K562 (cell line): ENCODE results near the gene IGFL1. TPM values are rescaled to one million over a fixed set of nuclear protein-coding genes. Genes with fewer than 3 reads are reported as not detected.

Experiments used
- CREB3L1 ChIP-seq: fragments of 450-650 bp; IDR thresholded peaks from 2 replicates; pipeline ENCODE4 v1.6.1; 2014; ENCODE audit warnings: low read depth, mild to moderate bottlenecking, moderate library complexity, borderline replicate concordance
- GATAD2A ChIP-seq: fragments of 450-650 bp; IDR thresholded peaks from 2 replicates; pipeline ENCODE4 v1.6.1; 2017
- HDGF ChIP-seq: fragments of 450-650 bp; IDR thresholded peaks from 2 replicates; pipeline ENCODE4 v1.6.1; 2016
- HIVEP1 ChIP-seq: fragments of 250-450 bp; sonication (Bioruptor Pico); IDR thresholded peaks from 2 replicates; pipeline ENCODE4 v1.4.0; 2020; ENCODE audit warnings: mild to moderate bottlenecking
- HNRNPUL1 ChIP-seq: fragments of 200-400 bp; formaldehyde crosslinking; IDR thresholded peaks from 2 replicates; pipeline ENCODE4 v1.6.1; 2017; ENCODE audit warnings: low read length
- HSF4 ChIP-seq: fragments of 250-450 bp; sonication (Bioruptor Pico); IDR thresholded peaks from 2 replicates; pipeline ENCODE4 v2.1.2; 2022; ENCODE audit warnings: mild to moderate bottlenecking, moderate library complexity, borderline replicate concordance
- L3MBTL2 ChIP-seq: fragments of 450-650 bp; IDR thresholded peaks from 2 replicates; pipeline ENCODE4 v1.6.1; 2016; ENCODE audit warnings: mild to moderate bottlenecking, moderate library complexity
- LCOR ChIP-seq: sonication (generic); formaldehyde crosslinking; IDR thresholded peaks from 2 replicates; pipeline ENCODE4 v1.8.0; 2022; ENCODE audit warnings: mild to moderate bottlenecking, missing genetic modification reagents
- MYBL2 ChIP-seq, 2 experiments: fragments of 450-650 bp in 1 of 2; sonication (generic) in 1 of 2; formaldehyde crosslinking in 1 of 2; IDR thresholded peaks; 2 replicates each; pipeline versions ENCODE4 v1.6.1 to v1.8.1; 2017 to 2022; ENCODE audit warnings: borderline replicate concordance in 1 of 2, inconsistent platforms in 1 of 2, low read depth in 1 of 2, mild to moderate bottlenecking in 1 of 2, missing genetic modification reagents in 1 of 2, moderate library complexity in 1 of 2
- RBM15 ChIP-seq: fragments of 200-400 bp; formaldehyde crosslinking; IDR thresholded peaks from 2 replicates; pipeline ENCODE4 v1.6.1; 2018; ENCODE audit warnings: mild to moderate bottlenecking, low read length, moderate library complexity; ENCODE audit not compliant: insufficient read depth
- STAT5A ChIP-seq: IDR thresholded peaks from 2 replicates; pipeline ENCODE4 v1.6.1; 2012; ENCODE audit warnings: low read length, inconsistent platforms, borderline replicate concordance
- ZBTB34 ChIP-seq: fragments of 250-450 bp; sonication (Bioruptor Pico); IDR thresholded peaks from 2 replicates; pipeline ENCODE4 v1.8.0; 2021; ENCODE audit warnings: mild to moderate bottlenecking, moderate library complexity
- ZC3H8 ChIP-seq: fragments of 450-650 bp; IDR thresholded peaks from 2 replicates; pipeline ENCODE4 v1.6.1; 2017
- ZNF263 ChIP-seq: sonication (generic); formaldehyde crosslinking; IDR thresholded peaks from 2 replicates; pipeline ENCODE4 v1.8.0; 2022; ENCODE audit warnings: mild to moderate bottlenecking, missing genetic modification reagents, borderline replicate concordance
- ZNF408 ChIP-seq: fragments of 250-450 bp; sonication (Bioruptor Pico); IDR thresholded peaks from 2 replicates; pipeline ENCODE4 v1.4.0; 2020; ENCODE audit warnings: low read depth, mild to moderate bottlenecking, moderate library complexity
- ZNF41 ChIP-seq: fragments of 250-450 bp; sonication (Bioruptor Pico); conservative IDR thresholded peaks from 2 replicates; pipeline ENCODE4 v1.4.0; 2020; ENCODE audit warnings: mild to moderate bottlenecking
- ZNF436 ChIP-seq: fragments of 250-450, 450-650 bp; sonication (Bioruptor Pico); formaldehyde crosslinking; IDR thresholded peaks from 2 replicates; pipeline ENCODE4 v1.7.0; 2020; ENCODE audit warnings: mild to moderate bottlenecking
- polyA plus RNA-seq, 8 experiments: library from polyadenylated mRNA; depleted of rRNA in 4 of 8; stranded (reverse) in 5 of 8; unstranded in 3 of 8; fragments of >200 nt; fragmentation: Nextera tagmentation in 2 of 8; fragmentation: Illumina TruSeq in 1 of 8; extraction: Ambion mirVana in 2 of 8; extraction: Trizol in 1 of 8; gene quantifications; 2 replicates each; pipeline versions ENCODE4 v1.2.1 to v1.2.3, GENCODE V29; 2011 to 2014; ENCODE audit warnings: inconsistent platforms in 1 of 8, missing spikeins in 1 of 8
- total RNA-seq, 7 experiments: library from RNA; depleted of rRNA in 6 of 7; stranded (reverse); fragments of >200 nt in 6 of 7; fragmentation: Illumina TruSeq in 2 of 7; extraction: Trizol in 2 of 7; gene quantifications; 2 replicates each; pipeline versions ENCODE4 v1.2.1 to v1.2.3, GENCODE V29; 2011 to 2021; ENCODE audit warnings: low replicate concordance in 1 of 7
- TF ChIP-seq, protein P1 (sequence below): fragments of 450-650 bp; formaldehyde crosslinking; IDR thresholded peaks from 2 replicates; pipeline ENCODE4 v1.4.0; 2020; ENCODE audit warnings: mild to moderate bottlenecking, moderate library complexity
- TF ChIP-seq, protein P2 (sequence below): fragments of 450-650 bp; IDR thresholded peaks from 2 replicates; pipeline ENCODE4 v1.6.1; 2017; ENCODE audit warnings: antibody characterized with exemption, mild to moderate bottlenecking

IGFL1 gene
- total and polyA plus RNA-seq, 9 of the 15 experiments (the other 6 are each of a cell fraction or from before 2014, with no cell fraction given) = not detected

DNA sequence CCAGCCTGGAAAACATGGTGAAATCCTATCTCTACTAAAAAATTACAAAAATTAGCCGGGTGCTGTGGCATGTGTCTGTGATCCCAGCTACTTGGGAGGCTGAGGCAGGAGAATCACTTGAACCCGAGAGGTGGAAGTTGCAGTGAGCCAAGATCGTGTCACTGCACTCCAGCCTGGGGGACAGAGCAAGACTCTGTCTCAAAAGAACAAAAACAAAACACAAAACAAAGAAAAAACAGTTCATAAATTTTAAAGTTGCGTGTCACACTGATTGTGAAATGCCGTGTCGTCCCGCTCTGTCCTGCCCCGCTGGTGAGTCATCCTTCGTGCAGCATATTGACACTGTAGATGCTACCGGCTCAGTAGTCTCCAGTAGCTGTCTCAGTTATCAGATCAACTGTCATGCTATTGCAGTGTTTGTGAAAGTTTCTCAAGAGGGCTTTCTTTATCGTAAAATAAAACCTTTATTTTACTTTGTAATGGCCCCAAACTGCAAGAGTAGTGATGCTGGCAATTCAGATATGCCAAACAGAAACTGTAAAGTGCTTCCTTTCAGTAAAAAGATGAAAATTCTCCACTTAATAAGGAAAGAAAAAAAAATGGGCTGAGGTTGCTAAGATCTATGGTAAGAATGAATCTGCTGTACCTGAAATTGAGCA, 36.4 kb upstream of the IGFL1 start (continued):
- TF ChIP-seq RBM15 = no peak
- TF ChIP-seq ZNF436 (CRISPR knock-in tag) = no peak
- TF ChIP-seq LCOR (CRISPR knock-in tag) = no peak
- no peak for TF ChIP-seq HSF4
- TF ChIP-seq ZNF408 (CRISPR knock-in tag) = no peak
- no peak for TF ChIP-seq GATAD2A
- TF ChIP-seq HIVEP1 = no peak
- no peak; the same call in 1 of the 2 replicates for TF ChIP-seq ZNF263 (CRISPR knock-in tag)
- no peak for TF ChIP-seq MYBL2 (IDR thresholded peaks at IDR 0.05; ENCODE audit: low read depth)
- no peak for TF ChIP-seq MYBL2 (CRISPR knock-in tag; IDR thresholded peaks at IDR 0.05; ENCODE audit: borderline replicate concordance)
- TF ChIP-seq HNRNPUL1 = no peak
- no peak for TF ChIP-seq ZBTB34 (CRISPR knock-in tag)
- no peak for TF ChIP-seq HDGF
- peak; percentile 51; the same call in 1 of the 2 replicates for TF ChIP-seq CREB3L1
- no peak for TF ChIP-seq ZC3H8
- TF ChIP-seq, protein P1, sequence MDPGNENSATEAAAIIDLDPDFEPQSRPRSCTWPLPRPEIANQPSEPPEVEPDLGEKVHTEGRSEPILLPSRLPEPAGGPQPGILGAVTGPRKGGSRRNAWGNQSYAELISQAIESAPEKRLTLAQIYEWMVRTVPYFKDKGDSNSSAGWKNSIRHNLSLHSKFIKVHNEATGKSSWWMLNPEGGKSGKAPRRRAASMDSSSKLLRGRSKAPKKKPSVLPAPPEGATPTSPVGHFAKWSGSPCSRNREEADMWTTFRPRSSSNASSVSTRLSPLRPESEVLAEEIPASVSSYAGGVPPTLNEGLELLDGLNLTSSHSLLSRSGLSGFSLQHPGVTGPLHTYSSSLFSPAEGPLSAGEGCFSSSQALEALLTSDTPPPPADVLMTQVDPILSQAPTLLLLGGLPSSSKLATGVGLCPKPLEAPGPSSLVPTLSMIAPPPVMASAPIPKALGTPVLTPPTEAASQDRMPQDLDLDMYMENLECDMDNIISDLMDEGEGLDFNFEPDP (CRISPR knock-in tag) = no peak
- TF ChIP-seq, protein P2, sequence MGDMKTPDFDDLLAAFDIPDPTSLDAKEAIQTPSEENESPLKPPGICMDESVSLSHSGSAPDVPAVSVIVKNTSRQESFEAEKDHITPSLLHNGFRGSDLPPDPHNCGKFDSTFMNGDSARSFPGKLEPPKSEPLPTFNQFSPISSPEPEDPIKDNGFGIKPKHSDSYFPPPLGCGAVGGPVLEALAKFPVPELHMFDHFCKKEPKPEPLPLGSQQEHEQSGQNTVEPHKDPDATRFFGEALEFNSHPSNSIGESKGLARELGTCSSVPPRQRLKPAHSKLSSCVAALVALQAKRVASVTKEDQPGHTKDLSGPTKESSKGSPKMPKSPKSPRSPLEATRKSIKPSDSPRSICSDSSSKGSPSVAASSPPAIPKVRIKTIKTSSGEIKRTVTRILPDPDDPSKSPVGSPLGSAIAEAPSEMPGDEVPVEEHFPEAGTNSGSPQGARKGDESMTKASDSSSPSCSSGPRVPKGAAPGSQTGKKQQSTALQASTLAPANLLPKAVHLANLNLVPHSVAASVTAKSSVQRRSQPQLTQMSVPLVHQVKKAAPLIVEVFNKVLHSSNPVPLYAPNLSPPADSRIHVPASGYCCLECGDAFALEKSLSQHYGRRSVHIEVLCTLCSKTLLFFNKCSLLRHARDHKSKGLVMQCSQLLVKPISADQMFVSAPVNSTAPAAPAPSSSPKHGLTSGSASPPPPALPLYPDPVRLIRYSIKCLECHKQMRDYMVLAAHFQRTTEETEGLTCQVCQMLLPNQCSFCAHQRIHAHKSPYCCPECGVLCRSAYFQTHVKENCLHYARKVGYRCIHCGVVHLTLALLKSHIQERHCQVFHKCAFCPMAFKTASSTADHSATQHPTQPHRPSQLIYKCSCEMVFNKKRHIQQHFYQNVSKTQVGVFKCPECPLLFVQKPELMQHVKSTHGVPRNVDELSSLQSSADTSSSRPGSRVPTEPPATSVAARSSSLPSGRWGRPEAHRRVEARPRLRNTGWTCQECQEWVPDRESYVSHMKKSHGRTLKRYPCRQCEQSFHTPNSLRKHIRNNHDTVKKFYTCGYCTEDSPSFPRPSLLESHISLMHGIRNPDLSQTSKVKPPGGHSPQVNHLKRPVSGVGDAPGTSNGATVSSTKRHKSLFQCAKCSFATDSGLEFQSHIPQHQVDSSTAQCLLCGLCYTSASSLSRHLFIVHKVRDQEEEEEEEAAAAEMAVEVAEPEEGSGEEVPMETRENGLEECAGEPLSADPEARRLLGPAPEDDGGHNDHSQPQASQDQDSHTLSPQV = no peak
- TF ChIP-seq STAT5A = peak; percentile 58
- TF ChIP-seq ZNF41 = no peak
- peak; percentile 66; the same call in 1 of the 2 replicates for TF ChIP-seq L3MBTL2
